Measurements from ENCODE around the gene PLSCR1.

DNA sequence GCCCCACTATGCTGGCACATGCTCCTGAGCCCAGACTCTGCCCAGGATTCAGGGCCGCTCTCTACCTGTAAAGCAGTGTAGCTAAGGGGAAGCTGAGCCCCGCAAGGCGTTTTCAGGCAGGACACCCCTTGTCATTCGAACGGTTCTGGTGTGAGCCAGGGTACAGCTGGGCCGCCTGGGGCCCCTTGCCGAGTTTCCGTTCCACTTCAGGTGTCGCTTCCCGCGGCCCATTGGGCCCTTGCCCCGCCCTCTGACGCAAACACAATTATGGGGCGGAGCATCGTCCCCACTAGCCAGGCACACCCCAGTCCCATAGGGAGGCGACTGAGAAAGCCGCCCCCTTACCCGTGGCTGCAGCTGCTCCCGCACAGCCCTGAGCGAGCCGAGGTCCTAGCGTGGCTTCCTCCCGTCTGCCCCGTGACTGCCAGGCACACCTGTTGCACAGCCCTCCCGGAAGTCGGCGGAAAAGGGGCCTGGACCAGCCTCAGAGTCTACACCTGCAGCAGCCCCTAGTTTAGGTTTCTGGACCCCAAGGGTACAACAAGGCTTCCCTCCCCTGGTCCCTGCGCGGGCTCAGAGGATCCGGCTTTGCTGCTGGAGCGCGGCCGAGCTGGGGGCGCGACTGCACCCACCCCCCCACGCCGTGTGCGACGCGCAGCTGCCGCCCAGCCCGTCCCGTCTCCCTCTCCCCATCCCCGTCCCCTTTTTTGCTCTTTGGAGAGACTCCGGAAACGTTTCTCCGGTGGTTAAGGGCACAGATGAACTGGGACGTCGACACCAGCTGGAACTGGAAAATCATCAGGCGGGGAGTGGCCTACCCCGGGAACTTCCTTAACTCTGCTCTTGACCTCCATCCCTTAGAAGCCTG is 75.0 kb downstream of the PLSCR1 start, which contains the start of gene PLSCR2:
- TF ChIP-seq, protein P1, sequence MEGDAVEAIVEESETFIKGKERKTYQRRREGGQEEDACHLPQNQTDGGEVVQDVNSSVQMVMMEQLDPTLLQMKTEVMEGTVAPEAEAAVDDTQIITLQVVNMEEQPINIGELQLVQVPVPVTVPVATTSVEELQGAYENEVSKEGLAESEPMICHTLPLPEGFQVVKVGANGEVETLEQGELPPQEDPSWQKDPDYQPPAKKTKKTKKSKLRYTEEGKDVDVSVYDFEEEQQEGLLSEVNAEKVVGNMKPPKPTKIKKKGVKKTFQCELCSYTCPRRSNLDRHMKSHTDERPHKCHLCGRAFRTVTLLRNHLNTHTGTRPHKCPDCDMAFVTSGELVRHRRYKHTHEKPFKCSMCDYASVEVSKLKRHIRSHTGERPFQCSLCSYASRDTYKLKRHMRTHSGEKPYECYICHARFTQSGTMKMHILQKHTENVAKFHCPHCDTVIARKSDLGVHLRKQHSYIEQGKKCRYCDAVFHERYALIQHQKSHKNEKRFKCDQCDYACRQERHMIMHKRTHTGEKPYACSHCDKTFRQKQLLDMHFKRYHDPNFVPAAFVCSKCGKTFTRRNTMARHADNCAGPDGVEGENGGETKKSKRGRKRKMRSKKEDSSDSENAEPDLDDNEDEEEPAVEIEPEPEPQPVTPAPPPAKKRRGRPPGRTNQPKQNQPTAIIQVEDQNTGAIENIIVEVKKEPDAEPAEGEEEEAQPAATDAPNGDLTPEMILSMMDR (IDR thresholded peaks at IDR 0.05): no peak
- TF ChIP-seq POLR2A (IDR thresholded peaks at IDR 0.05): no peak
